COLO668 (cell line): ENCODE results near the gene ASCC1.
"Not testable (repeated sequence)": the region's sequence is repeated elsewhere in the genome, so short reads cannot be mapped to it uniquely, and the experiment has no call there.

Experiments used
- DNase-seq: peaks from one replicate; lab custom pipeline; 2025; ENCODE audit not compliant: unreplicated experiment; lab: John Stamatoyannopoulos, UW

ASCC1 gene

DNA sequence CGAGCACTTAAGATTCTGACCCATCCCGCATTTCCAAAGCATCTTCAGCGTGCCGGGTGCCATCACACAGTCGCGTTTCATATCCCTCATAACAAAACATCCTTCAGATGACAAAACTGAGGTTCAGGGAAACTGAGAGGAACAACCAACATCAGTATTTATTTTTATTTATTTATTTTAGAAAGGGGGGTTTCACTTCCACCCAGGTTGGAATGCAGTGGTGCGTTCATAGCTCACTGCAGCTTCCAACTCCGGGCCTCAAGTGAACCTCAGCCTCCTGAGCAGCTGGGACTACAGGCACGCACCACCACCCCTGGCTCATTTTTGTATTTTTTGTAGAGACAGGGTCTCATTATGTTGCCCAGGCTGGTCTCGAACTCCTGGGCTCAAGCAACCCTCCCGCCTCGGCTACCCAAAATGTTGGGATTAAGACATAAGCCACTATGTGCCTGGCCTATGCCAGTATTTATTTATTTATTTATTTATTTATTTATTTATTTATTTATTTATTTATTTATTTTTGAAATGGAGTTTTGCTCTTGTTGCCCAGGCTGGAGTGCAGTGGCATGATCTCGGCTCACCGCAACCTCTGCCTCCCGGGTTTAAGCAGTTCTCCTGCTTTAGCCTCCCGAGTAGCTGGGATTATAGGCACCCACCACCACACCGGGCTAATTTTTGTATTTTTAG is 33.2 kb upstream of the ASCC1 start:
- not testable (repeated sequence) for DNase-seq

DNA sequence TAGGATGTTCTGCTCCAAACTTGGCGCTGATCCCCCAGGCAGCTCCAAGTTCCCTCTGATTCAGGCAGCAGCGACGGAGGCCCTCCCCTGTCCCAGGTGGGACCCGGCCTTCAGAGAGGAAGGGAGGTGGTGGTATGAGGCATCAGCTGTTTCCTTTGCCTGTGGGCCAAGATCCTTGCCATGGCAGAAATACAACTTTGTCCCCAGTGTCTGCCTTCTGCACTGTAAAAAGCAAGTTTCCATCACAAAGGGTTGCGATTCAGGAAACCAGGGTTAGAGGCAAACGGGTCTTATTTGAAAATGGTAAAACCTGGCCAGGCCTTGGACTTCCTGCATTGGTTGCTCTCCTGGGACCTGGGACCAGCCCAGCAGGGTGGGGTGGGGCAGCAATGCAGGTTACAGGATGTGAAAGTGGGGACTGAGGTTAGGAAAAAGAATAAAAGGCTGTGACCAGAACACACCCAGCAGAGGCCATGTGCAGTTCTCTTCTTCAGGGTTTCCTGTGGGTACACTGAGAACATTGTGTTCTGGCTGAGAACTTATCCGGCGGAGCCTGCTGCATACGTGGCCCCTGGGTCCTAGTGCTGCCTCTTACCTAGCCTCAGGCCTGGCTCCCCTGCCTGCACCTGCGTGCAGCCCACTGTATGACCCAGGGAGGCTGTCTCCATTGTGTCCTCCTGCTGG is 32.5 kb upstream of the ASCC1 start:
- no peak for DNase-seq

DNA sequence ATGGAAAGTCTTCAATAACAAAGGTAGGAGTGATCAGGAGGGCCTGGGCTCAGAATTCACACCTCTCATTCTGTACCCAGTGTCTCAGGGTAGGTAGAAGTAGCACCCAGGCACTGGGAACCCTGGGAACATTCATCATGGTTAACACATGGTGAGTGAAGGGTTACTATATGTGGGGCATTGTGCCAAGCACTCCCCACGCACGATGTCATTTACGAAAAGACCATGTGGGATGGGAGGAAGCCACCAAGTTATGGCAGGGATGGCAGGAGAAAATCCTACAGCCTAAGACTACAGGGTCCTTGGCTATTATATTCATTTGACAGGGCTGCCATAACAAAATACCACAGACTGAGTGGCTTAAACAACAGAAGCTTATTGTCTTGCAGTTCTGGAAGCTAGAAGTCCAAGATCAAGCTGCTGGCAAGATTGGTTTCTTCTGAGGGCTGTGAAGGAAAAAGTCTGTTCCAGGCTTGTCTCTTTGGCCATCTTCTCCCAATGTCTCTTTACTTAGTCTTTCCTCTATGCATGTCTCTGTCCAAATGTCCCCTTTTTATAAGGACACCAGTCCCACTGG is 30.0 kb upstream of the ASCC1 start:
- no peak for DNase-seq

DNA sequence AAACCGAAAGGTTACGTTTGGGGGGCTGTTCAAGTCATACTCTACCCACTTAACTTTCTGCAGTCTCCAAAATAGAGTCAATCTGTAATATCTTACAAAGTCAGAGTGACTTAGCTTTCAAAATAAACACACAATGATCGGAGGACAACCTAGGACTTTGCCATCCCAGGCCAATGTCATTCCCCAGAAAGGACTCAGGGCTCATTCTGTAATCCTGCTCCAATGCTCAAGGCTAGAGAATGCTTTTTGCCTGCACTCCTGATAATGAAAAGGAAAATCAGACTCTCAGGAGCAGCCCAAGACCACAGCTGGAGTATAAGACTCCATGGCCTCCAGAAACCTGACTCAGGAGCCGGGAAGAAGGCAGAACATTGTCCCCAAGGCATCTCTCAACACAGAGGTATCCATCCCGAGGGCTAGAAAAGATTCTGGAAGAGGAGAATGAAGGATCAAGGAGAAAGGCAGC is 28.5 kb upstream of the ASCC1 start:
- no peak for DNase-seq

DNA sequence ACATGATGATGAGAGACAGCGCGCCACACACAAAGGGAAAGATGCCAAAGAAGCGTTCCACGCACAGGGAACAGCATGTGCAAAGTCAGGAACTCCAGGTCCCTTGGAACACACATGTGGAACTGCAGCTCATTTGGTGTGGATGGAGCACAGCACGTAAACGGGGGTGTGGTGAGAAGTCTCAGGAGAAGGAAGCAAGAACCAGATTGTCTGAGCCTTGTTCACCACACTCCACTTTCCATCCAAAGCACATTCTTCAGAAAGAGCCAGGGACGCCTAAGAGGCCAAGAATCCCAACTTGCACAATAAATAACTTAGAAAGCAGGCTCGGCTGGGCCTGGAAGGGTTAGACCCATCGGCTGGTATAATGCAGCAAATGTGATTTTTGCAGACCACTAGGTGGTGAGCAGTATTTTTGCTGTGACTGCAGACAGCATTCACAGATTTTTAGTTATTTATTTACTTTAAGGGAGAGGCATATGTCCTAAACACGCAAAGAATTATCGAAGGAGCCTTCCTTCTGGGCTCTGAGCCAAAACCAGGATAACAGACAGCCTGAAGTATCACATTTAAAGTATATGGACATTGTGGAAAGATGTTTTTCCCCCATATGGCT is 27.9 kb upstream of the ASCC1 start:
- DNase-seq: no peak

DNA sequence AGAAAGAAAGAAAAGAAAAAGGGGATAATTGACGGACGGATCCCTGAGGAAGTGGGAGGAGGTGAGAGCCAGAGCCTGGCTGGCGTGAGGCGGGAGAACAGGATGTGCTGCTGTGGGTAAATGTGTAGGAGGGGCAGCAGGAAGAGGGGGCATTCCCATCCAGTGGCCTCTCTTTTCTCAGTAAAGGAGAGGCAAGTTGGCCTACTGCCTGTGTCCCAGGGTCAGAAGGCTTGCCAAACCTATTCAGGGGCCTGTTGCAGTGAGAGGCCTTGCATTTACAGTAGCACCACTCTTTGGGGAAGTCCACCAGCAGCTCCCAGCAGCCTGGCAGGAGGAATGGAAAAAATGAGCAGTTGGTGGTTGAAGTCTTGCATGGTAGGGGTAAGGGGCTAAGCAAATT is 26.6 kb upstream of the ASCC1 start:
- DNase-seq: no peak

DNA sequence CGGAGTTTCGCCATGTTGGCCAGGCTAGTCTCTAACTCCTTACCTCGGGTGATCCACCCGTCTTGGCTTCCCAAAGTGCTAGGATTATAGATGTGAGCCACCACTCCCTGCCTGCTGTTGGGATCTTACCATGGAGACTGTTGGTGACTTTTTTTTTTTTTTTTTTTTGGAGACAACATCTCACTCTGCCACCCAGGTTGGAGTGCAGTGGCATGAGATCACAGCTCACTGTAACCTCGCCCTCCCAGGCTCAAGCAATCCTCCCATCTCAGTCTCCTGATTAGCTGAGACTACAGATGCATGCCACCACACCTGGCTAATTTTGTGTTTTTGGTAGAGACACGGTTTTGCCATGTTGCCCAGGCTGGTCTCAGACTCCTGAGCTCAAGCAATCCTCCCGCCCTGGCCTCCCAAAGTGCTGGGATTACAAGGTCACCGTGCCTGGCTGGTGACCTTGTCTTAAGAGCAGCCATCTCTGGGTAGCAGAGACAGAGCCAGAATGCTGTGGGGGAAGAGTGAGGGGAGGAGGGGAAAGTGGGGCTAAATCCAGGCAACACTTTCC is 25.7 kb upstream of the ASCC1 start:
- DNase-seq: no peak

DNA sequence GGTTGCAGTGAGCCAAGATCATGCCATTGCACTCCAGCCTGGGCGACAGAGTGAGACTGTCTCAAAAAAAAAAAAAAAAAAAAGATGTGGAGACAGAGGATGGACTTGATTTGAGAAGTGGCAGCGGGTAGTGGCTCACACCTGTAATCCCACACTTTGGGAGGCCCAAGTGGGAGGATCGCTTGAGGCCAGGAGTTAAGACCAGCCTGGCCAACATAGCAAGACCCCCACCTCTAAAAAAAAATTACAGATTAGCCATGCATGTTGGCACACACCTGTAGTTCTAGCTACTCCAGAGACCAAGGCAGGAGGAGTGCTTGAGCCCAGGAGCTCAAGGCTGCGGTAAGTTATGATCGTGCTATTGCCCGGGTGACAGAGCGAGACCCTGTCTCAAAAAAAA is 24.3 kb upstream of the ASCC1 start:
- DNase-seq: no peak

DNA sequence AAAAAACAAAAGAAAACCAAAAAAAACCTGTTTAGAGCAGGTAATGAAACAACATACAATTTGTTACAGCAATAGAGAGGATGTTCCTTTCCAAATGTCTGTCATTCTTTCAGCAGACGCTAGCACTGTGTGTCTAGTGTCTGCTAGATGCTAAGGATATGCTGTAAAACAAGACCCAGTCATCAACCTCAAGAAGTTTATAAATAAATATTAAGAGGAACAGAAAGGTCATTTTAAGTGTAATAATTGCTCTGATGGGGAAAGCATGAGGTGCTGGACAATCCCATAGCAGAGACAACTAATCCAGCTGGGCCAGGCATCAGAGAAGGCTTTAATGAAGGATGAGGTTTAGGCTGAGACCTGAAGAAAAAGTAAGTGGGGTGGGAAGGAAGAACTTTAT is 23.3 kb upstream of the ASCC1 start:
- DNase-seq: no peak

DNA sequence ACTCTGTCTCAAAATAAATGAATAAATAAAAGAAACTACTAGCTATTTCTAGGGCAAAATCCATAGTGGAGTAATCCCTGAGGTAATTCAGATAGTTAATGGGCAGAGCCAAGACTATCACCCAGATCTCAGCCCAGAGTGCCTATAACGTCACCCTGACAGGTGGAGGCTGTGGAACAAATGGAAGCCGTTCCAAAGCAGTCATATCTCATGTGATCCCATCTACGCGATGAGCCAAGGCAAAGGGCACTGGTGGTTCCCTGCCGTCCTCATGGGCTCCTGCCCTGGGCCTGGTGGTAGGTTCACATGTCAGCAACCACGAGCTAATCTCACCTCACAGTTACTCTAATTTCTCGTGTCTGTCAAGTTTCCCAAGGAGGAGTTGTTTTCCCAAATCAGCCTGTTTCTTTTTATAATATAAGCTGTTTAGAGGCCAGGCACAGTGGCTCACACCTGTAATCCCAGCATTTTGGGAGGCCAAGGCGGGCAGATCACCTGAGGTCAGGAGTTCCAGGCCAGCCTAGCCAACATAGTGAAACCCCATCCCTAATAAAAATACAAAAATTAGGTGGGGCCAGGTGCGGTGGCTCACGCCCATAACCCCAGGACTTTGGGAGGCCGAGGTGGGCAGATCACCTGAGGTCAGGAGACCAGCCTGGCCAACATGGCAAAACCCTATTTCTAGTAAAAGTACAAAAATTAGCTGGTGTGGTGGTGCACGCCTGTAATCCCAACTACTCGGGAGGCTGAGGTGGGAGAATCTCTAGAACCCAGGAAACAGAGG is 22.5 kb upstream of the ASCC1 start:
- DNase-seq: no peak

DNA sequence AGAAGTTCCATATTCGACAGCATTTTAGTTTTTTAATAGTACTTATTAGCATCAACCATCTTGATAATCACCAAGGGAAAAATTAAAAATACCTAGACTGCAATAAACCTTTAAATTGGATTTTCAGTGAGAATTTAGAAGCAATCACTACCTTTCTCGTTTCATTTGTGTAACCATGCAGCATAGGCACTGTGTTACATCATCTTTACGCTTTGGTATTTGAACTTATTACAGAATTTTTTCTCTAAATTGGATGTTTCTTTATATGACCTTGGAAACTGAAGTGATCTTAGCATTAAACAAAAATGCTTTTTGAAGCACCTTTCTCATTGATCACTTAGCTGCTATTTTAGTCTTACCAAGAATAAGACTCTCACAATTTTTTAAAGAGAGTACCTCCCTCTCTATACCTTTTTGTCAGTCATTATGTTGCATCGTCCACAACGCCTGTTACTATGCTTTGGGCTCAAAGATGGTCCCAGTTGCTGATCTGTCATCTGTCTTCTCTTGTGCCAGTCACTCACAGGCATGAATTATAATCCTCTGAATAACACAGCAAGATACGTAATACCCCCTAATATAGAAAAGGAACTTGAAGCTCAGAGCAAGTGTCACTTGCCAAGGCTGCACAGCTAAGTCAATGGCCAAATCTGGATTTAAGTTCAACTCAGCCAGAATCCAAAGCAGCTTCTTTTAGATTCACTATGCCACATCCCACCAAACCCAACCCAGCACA is 19.6 kb upstream of the ASCC1 start:
- DNase-seq: no peak

DNA sequence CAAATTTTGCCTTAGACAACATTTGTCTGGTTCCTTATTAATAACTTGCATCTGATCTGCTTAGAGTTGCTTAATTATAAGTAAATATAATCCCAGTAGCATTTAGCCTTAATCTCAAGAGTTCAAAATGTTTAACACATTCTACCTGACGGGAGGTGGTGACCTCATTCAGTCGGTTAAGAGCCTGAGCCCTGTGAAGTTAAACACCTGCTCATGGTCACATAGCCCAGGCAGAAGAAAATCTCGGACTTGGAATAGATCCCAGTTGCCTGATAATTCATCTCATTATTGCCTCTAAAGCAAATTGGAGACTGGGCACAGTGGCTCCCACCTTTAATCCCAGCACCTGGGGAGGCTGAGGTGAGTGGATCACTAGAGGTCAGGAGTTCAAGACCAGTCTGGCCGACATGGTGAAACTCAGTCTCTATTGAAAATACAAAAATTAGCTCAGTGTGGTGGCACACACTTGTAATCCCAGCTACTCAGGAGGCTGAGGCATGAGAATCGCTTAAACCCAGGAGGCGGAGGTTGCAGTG is 18.6 kb upstream of the ASCC1 start:
- DNase-seq: no peak

DNA sequence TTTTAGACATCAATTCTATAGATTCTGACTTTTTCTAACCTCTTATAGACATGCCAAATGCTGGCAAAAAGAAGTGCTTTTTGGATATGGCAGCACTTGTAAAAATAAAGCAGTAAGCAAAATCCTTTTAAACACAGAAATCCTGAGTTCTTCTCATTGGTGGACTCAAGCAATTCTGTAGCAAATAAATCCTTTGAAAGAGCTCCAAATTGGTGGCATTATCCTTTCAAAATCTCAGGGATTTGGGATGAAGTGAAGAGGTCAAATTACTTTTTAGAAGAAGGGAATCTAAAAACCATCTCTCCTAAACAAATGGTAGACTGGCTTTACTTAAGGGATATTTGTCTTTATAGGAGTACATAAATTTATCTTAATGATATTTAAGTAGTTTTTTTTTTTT is 17.5 kb upstream of the ASCC1 start:
- DNase-seq: no peak

DNA sequence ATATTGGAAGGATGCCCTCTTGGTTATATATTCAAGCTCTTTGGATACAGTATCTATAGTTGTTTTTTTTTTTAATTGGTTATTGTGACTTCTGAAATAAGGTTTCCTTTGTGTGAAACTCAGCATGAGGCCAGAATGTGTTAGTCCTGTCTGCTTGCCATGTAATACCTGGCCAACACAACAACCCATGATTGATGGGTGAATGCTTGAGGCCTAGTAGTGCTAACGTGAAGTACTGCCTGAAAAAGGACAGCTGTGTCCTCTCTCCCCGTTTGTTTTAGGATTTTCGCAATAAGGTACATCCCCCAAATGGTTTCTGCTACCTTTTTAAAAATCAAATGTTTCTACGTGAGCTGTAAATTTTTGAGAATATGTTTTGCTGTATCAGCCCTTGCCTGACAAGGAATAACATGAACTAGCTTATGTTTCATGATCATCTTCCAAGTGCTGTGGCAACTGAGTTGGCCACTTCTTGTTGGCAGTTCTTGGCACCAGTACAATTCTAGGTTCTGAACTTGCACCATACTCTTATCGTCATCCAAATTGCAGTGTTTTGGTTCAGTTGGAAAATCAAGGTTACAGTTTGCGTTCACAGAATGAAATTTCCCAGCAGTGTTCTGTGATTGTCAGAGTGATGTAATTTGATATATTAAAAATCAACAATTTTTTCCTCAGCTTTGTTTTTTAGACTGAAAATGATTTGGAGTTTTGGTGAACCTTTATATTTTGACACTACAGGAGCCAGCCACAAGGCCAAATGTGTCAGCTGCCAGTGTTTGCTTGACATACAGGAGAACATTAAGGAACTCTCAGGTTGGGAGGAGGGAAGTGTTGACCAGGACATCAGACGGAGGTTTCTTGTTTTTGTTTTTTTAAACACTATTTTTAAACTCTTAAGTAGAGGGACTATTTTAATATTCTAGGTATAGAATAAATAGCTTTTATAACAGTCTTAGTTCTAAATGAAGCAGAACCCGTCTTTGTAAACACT is 13.5 kb upstream of the ASCC1 start:
- peak; percentile 5 for DNase-seq

DNA sequence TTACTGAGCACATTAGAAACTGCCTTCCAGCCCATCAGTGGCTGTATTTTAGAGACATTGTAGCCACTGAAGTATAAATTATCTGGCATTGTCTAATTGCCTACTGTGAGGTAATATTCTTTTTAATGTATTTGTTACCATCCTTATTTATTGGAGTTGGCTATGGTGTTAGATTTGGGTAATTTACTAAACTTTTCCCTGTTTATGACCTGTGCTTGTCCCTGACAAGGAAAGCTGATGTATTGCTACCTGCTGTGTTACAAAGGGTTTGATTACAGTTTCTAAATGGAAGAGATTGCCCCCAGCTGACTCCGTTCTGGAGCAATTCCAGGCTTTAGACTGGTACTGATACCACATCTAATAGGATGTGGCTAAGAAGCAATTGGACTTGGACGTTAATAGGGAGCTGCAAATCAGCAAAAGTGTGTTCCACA is 12.3 kb upstream of the ASCC1 start:
- DNase-seq: no peak

DNA sequence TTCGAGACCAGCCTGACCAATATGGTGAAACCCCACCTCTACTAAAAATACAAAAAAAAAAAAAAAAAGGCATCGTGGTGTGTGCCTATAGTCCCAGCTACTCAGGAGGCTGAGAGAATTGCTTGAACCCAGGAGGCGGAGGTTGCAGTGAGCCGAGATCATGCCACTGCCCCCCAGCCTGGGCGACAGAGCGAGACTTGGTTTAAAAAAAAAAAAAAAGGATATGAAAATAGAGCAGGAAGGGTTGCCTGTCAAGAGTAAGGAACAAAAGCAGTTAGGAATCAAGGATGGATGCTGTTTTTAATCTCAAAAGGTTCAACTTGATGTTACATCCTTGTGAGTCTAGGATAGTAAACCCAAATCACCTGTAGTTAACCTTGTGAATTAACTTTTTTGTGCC is 11.8 kb upstream of the ASCC1 start:
- DNase-seq: no peak

DNA sequence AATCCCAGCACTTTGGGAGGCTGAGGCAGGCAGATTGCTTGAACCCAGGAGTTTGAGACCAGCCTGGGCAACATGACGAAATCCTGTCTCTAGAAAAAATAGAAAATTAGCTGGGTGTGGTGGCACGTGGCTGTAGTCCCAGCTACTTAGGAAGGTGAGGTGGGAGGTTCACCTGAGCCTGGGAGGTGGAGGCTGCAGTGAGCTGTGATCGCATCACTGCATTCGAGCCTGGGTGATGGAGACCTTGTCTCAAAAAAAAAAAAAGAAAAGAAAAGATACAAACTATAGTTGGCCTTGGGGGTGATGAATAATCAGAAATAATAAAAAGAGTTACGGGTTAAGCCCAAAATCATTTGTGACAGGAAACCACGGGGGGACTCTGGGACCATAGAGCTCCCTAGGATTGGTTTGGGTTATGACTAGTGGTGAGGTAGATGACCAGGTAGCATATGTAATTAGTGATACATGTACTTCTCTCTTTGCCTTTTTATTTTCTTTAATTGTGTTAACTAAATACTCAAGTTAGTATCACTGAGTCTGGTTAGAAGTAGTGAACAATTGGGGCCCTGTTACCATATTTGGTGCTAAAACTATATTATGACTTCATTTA is 10.4 kb upstream of the ASCC1 start:
- DNase-seq: no peak

DNA sequence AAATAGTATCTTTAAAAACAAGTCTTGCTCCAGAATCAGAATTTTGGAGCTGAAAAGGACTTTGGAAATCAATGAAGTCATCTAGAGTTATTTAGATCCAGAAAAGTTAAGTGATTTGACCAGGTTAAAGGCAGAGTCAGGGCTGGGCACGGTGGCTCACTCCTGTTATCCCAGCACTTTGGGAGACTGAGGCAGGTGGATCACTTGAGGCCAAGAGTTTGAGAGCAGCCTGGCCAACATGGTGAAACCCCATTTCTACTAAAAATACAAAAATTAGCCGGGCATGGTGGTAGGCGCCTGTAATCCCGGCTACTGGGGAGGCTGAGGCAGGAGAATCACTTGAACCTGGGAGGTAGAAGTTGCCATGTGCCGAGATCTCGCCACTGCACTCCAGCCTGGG is 8.1 kb upstream of the ASCC1 start:
- not testable (repeated sequence) for DNase-seq
